Hepatocyte (in vitro differentiated cells): ENCODE results near the gene ARMC8. TPM values are rescaled to one million over a fixed set of nuclear protein-coding genes. Genes with fewer than 3 reads are reported as not detected.

Experiments
- DNase-seq: peaks from one replicate; pipeline ENCODE4 v3.0.0-alpha.2; 2016; ENCODE audit warnings: low spot score
- H2AFZ ChIP-seq: fragments of 200-600 bp; sonication (generic); 2 replicates; pipeline ENCODE4 v1.6.0; 2016; ENCODE audit warnings: antibody characterized with exemption, mild to moderate bottlenecking
- H3K27ac ChIP-seq: fragments of 200-600 bp; sonication (generic); 2 replicates; pipeline ENCODE4 v1.5.1; 2016; ENCODE audit warnings: mild to moderate bottlenecking
- H3K27me3 ChIP-seq: fragments of 200-600 bp; sonication (generic); 2 replicates; pipeline ENCODE4 v1.6.1; 2016
- H3K36me3 ChIP-seq: fragments of 200-600 bp; sonication (generic); replicated peaks from 2 replicates; pipeline ENCODE4 v1.5.1; 2016; ENCODE audit warnings: low read depth; ENCODE audit not compliant: insufficient read depth
- H3K4me1 ChIP-seq: fragments of 200-600 bp; sonication (generic); 2 replicates; pipeline ENCODE4 v1.5.1; 2016; ENCODE audit warnings: mild to moderate bottlenecking, moderate library complexity; ENCODE audit not compliant: insufficient read depth
- H3K4me2 ChIP-seq: fragments of 200-600 bp; sonication (generic); 2 replicates; pipeline ENCODE4 v1.6.0; 2016
- H3K4me3 ChIP-seq: fragments of 200-600 bp; sonication (generic); 2 replicates; pipeline ENCODE4 v1.5.1; 2016; ENCODE audit warnings: mild to moderate bottlenecking
- H3K79me2 ChIP-seq: fragments of 200-600 bp; sonication (generic); 2 replicates; pipeline ENCODE4 v1.6.0; 2017; ENCODE audit warnings: mild to moderate bottlenecking
- H3K9me2 ChIP-seq: fragments of 200-600 bp; sonication (generic); replicated peaks from 2 replicates; pipeline ENCODE4 v1.6.0; 2017; ENCODE audit warnings: mild to moderate bottlenecking; ENCODE audit not compliant: insufficient read depth
- H3K9me3 ChIP-seq: fragments of 200-600 bp; sonication (generic); 2 replicates; pipeline ENCODE4 v1.5.1; 2016; ENCODE audit warnings: low read depth, mild to moderate bottlenecking
- H4K20me1 ChIP-seq: fragments of 200-600 bp; sonication (generic); 2 replicates; pipeline ENCODE4 v1.6.0; 2016; ENCODE audit warnings: mild to moderate bottlenecking; ENCODE audit not compliant: insufficient read depth, poor library complexity, severe bottlenecking
- EZH2 ChIP-seq: fragments of 200-600 bp; sonication (generic); IDR thresholded peaks from 2 replicates; pipeline ENCODE4 v1.6.1; 2016; ENCODE audit warnings: antibody characterized with exemption, mild to moderate bottlenecking, borderline replicate concordance
- EZH2phosphoT487 ChIP-seq: fragments of 200-600 bp; sonication (generic); IDR thresholded peaks from one replicate; pipeline ENCODE4 v1.6.1; 2018; ENCODE audit warnings: antibody characterized with exemption, mild to moderate bottlenecking, low read depth, moderate library complexity; ENCODE audit not compliant: unreplicated experiment, severe bottlenecking
- WGBS: methylation state at CpG from one replicate; pipeline ENCODE4 v1.1.6; 2016; ENCODE audit warnings: low lambda C conversion rate; ENCODE audit errors: missing lambda C conversion rate; 5-methylcytosine and 5-hydroxymethylcytosine counted together
- polyA plus RNA-seq: library from polyadenylated mRNA; unstranded; fragments of >200 nt; fragmentation: Nextera tagmentation; extraction: Ambion mirVana; gene quantifications from 2 replicates; pipeline ENCODE4 v1.2.1, GENCODE V29; 2016
- total RNA-seq: library from RNA; depleted of rRNA; stranded (reverse); fragments of >200 nt; gene quantifications from 2 replicates; pipeline ENCODE4 v1.2.3, GENCODE V29; 2014
- TF ChIP-seq, protein P1 (sequence below): fragments of 200-600 bp; sonication (generic); IDR thresholded peaks from 2 replicates; pipeline ENCODE4 v1.5.1; 2016; ENCODE audit warnings: antibody characterized with exemption, mild to moderate bottlenecking; ENCODE audit not compliant: poor library complexity

ARMC8 gene, protein sequence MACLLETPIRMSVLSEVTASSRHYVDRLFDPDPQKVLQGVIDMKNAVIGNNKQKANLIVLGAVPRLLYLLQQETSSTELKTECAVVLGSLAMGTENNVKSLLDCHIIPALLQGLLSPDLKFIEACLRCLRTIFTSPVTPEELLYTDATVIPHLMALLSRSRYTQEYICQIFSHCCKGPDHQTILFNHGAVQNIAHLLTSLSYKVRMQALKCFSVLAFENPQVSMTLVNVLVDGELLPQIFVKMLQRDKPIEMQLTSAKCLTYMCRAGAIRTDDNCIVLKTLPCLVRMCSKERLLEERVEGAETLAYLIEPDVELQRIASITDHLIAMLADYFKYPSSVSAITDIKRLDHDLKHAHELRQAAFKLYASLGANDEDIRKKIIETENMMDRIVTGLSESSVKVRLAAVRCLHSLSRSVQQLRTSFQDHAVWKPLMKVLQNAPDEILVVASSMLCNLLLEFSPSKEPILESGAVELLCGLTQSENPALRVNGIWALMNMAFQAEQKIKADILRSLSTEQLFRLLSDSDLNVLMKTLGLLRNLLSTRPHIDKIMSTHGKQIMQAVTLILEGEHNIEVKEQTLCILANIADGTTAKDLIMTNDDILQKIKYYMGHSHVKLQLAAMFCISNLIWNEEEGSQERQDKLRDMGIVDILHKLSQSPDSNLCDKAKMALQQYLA
- total RNA-seq (47.0 and 52.4 TPM in 2 replicates), polyA plus RNA-seq (44.0 and 46.4 TPM in 2 replicates)

DNA sequence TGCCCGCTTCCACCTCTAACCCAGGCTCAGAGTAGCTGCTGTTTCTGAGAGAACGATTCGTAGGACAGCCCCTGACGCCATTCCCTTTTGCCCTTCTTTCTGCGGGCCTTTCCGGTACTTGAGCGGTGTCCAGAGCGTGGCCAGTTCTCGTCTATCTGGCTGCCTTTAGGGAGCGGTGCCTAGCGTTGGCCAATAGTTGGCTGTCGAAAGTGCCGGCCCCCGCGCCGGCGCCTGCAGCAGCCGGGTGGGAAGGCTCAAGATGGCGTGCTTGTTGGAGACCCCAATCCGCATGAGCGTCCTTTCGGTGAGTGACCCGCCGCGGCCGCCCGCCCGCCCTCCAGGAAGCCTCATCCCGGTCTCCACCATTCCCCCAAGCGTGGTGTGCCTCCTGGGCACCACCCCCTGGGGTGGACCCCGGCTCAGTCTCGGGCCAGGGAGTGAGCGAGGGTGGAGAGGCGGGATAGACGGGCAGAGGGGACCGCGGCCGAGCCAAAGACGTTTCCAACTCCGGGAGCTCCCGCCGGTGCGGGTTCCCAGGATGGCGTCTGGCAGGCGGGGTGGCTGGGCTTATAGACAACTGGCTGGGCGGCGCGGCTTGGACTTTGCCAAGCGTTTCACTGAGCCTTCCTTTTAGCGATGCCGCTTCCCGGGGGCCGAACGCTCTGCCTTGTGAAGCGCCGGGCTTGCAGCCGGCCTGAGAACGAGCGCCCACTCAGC lies at the start of gene ARMC8:
Gene ARMC8, plus strand, starts transcription at position 6 of the 717 bp plus-strand sequence. Its CDS starts 254 bp downstream, at position 260.
- Histone ChIP-seq H3K79me2 (peaks cover 43% of the 10 kb centered on the region), H3K9me3 (no peaks in the 10 kb centered on the region), H3K4me1 (peaks cover 10% of the 10 kb centered on the region), H3K4me3 (peak within 1 kb of the TSS; percentile 17), H3K36me3 (no peaks in the 10 kb centered on the region), H3K27me3 (no peaks in the 10 kb centered on the region), H3K9me2 (no peaks in the 10 kb centered on the region), H3K27ac (peak within 1 kb of the TSS; percentile 98), H2AFZ (peak within 1 kb of the TSS; percentile 64), H3K4me2 (peak within 1 kb of the TSS; percentile 79), H4K20me1 (peaks cover 19% of the 10 kb centered on the region)
- WGBS, result 2% methylated on average over 55 of the region's 59 CpGs
- DNase-seq, result peak; percentile 84
- TF ChIP-seq EZH2phosphoT487 (no peak), EZH2 (no peak)
- TF ChIP-seq, protein P1, sequence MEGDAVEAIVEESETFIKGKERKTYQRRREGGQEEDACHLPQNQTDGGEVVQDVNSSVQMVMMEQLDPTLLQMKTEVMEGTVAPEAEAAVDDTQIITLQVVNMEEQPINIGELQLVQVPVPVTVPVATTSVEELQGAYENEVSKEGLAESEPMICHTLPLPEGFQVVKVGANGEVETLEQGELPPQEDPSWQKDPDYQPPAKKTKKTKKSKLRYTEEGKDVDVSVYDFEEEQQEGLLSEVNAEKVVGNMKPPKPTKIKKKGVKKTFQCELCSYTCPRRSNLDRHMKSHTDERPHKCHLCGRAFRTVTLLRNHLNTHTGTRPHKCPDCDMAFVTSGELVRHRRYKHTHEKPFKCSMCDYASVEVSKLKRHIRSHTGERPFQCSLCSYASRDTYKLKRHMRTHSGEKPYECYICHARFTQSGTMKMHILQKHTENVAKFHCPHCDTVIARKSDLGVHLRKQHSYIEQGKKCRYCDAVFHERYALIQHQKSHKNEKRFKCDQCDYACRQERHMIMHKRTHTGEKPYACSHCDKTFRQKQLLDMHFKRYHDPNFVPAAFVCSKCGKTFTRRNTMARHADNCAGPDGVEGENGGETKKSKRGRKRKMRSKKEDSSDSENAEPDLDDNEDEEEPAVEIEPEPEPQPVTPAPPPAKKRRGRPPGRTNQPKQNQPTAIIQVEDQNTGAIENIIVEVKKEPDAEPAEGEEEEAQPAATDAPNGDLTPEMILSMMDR, result no peak

DNA sequence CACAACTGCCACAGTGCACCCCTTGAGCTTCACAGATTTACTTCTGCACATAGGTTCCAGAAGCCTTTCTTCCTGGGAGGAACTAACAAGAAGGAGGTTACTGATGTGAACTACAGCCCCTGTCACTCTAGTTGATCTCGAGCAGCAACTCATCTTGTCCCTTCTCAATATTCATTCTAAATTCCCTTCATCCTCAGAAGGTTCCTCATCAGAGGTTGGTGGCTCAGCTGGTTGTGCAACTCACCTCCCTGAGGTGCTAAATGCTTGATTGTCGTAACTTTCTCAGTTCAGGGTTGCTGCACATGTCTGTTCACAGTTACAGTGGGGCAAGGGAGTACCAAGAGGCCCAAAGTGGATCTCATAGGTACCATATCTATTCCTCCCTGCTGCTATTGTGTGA lies 49.2 kb upstream of the ARMC8 start:
- H3K4me2 ChIP-seq, result no peak overlapping the region
- no peak overlapping the region for H3K27ac ChIP-seq
- H3K4me3 ChIP-seq, result no peak overlapping the region
- H3K9me2 ChIP-seq, result no peaks in the 10 kb centered on the region
- TF ChIP-seq, protein P1, result no peak
- TF ChIP-seq EZH2, result no peak
- no peak for TF ChIP-seq EZH2phosphoT487
- H3K36me3 ChIP-seq, result no peaks in the 10 kb centered on the region
- no peaks in the 10 kb centered on the region for H3K4me1 ChIP-seq
- no peaks in the 10 kb centered on the region for H3K27me3 ChIP-seq
- DNase-seq, result no peak
- 88% methylated on average over 2 of the region's 2 CpGs for WGBS
- H3K79me2 ChIP-seq, result no peaks in the 10 kb centered on the region
- H4K20me1 ChIP-seq, result no peaks in the 10 kb centered on the region
- no peak overlapping the region for H2AFZ ChIP-seq
- no peaks in the 10 kb centered on the region for H3K9me3 ChIP-seq

DNA sequence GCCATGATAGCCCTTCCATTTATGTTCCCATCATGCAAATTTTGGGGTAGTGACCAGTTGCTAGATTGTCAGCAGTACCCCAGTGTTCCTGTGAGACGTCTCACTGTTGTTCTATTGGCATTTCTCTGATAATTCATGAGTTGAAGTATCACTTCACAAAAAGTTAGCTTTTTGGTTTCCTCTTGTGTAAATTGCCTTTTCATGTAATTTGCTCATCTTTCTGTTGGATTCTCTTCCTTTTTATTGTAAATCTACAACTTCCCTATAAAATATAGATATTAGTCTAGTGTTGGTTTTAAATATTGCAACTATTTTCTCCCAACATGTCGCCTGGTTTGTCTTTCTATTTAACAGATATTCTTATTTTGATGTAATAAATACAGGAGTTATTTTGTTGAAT lies 47.4 kb upstream of the ARMC8 start:
- Histone ChIP-seq H3K9me2 (no peaks in the 10 kb centered on the region), H2AFZ (no peak overlapping the region), H3K4me2 (no peak overlapping the region), H3K4me1 (no peaks in the 10 kb centered on the region), H3K79me2 (no peaks in the 10 kb centered on the region), H3K27ac (no peak overlapping the region), H4K20me1 (no peaks in the 10 kb centered on the region), H3K4me3 (no peak overlapping the region), H3K36me3 (no peaks in the 10 kb centered on the region), H3K9me3 (no peaks in the 10 kb centered on the region), H3K27me3 (no peaks in the 10 kb centered on the region)
- WGBS, result 91% methylated on average over 2 of the region's 2 CpGs
- DNase-seq, result no peak
- TF ChIP-seq EZH2 (no peak), EZH2phosphoT487 (no peak)
- TF ChIP-seq, protein P1, result no peak
